Right atrium auricular region (tissue), 2 donors: ENCODE results near the gene SMPD3. TPM values are rescaled to one million over a fixed set of nuclear protein-coding genes. Genes with fewer than 3 reads are reported as not detected.

Experiments
- DNase-seq: peaks from one replicate; pipeline ENCODE4 v3.0.0-alpha.2; 2019; ENCODE audit warnings: low spot score
- H3K27ac ChIP-seq, 2 donors: fragments of 200-600 bp; sonication (generic); 1 replicate in 1 of 2; 2 replicates in 1 of 2; pipeline ENCODE4 v1.5.1; 2016 to 2019
- H3K27me3 ChIP-seq, 2 donors: fragments of 200-600 bp; sonication (generic); one replicate each; pipeline versions ENCODE4 v1.5.1 to v1.6.0; 2017 to 2019
- H3K36me3 ChIP-seq: fragments of 200-600 bp; sonication (generic); one replicate; pipeline ENCODE4 v1.5.1; 2016
- H3K4me1 ChIP-seq, 2 donors: fragments of 200-600 bp; sonication (generic); one replicate each; pipeline versions ENCODE4 v1.5.1 to v1.6.0; 2017 to 2019
- H3K4me3 ChIP-seq, 2 donors: fragments of 200-600 bp; sonication (generic); 1 replicate in 1 of 2; 2 replicates in 1 of 2; pipeline ENCODE4 v1.5.1; 2017 to 2019; ENCODE audit warnings: mild to moderate bottlenecking in 1 of 2, moderate library complexity in 1 of 2
- H3K9me3 ChIP-seq, 2 donors: fragments of 200-600 bp; sonication (generic); one replicate each; pipeline ENCODE4 v1.5.1; 2019
- total RNA-seq, 2 donors: library from RNA; depleted of rRNA; stranded (reverse); fragments of >200 nt; gene quantifications; one replicate each; pipeline ENCODE4 v1.1.0, GENCODE V29; 2016
- TF ChIP-seq, protein P1 (sequence below), 2 donors: fragments of 200-600 bp; sonication (generic); IDR thresholded peaks; one replicate each; pipeline ENCODE4 v1.5.1; 2019; ENCODE audit warnings: antibody characterized with exemption in 2 of 2

The SMPD3 gene
- total RNA-seq, 2 donors from 2014 or later, result 3.0 to 4.4 TPM

- Histone ChIP-seq H3K4me1 (no peaks in the 10 kb centered on the region), H3K36me3 (no peaks in the 10 kb centered on the region), H3K27ac (no peak overlapping the region), H3K9me3 (no peaks in the 10 kb centered on the region), H3K27me3 (no peaks in the 10 kb centered on the region), H3K4me3 (no peak overlapping the region)
- no peak for DNase-seq
- TF ChIP-seq, protein P1, sequence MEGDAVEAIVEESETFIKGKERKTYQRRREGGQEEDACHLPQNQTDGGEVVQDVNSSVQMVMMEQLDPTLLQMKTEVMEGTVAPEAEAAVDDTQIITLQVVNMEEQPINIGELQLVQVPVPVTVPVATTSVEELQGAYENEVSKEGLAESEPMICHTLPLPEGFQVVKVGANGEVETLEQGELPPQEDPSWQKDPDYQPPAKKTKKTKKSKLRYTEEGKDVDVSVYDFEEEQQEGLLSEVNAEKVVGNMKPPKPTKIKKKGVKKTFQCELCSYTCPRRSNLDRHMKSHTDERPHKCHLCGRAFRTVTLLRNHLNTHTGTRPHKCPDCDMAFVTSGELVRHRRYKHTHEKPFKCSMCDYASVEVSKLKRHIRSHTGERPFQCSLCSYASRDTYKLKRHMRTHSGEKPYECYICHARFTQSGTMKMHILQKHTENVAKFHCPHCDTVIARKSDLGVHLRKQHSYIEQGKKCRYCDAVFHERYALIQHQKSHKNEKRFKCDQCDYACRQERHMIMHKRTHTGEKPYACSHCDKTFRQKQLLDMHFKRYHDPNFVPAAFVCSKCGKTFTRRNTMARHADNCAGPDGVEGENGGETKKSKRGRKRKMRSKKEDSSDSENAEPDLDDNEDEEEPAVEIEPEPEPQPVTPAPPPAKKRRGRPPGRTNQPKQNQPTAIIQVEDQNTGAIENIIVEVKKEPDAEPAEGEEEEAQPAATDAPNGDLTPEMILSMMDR (IDR thresholded peaks at IDR 0.05), result no peak
These were observed 11.7 kb downstream of the SMPD3 start for GRCh38 chr16:68436581-68436980.

DNA sequence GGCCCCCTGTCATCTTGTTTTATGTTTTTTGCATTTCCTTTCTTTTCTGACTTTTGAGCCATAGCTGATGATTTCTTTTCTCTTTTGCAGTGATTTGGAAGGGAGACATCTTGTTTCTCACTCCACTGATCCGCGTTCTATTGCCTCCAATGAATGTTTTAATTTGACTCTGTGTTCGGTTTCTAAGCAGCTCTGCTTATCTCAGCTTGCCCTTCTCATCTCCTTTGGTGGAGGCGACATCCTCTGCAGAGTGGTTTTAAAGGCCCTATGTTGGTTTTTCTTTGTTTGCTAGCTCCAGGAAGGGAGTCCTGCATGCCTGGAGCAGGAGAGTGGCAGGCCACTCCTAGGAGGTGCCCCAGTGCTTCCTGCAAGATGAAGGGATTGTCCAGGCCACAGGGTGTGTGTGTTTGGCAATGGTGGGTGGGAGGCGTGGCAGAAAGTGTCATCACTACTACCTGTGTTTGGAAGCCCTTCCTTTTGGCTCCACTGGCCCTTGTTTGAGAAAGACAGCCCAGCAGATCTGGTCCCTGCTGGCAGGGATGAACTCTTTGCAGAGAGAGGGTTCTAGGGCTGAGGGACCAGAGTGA is 13.6 kb downstream of the SMPD3 start:
- H3K9me3 ChIP-seq, result no peaks in the 10 kb centered on the region
- TF ChIP-seq, protein P1 (IDR thresholded peaks at IDR 0.05), result no peak
- no peaks in the 10 kb centered on the region for H3K27me3 ChIP-seq
- H3K36me3 ChIP-seq, result no peaks in the 10 kb centered on the region
- H3K4me3 ChIP-seq, result no peak overlapping the region
- DNase-seq, result no peak
- no peaks in the 10 kb centered on the region for H3K4me1 ChIP-seq
- H3K27ac ChIP-seq, result no peak overlapping the region

GRCh38 chr16:68433316-68433715 is 15.0 kb downstream of the SMPD3 start:
- TF ChIP-seq, protein P1 (IDR thresholded peaks at IDR 0.05), result no peak
- Histone ChIP-seq H3K27me3 (no peaks in the 10 kb centered on the region), H3K4me3 (no peak overlapping the region), H3K36me3 (no peaks in the 10 kb centered on the region), H3K27ac (no peak overlapping the region), H3K9me3 (no peaks in the 10 kb centered on the region), H3K4me1 (no peaks in the 10 kb centered on the region)
- no peak for DNase-seq

DNA sequence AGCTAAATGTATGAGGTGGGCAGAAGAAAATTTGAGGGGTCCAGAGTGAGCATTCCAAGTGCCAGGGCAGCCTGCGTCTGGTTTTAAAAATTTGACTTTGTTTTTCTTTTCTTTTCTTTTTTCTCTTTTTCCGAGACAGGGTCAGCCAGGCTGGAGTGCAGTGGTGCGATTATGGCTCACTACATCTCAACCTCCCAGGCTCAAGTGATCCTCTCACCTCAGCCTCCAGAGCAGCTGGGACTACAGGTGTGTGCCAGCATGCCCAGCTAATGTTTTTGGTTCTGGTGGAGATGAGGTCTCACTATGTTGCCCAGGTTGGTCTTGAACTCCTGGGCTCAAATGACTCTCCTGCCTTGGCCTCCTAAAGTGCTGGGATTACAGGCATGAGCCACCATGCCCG is 15.6 kb downstream of the SMPD3 start:
- no peaks in the 10 kb centered on the region for H3K36me3 ChIP-seq
- H3K4me3 ChIP-seq, result no peak overlapping the region
- no peaks in the 10 kb centered on the region for H3K4me1 ChIP-seq
- no peaks in the 10 kb centered on the region for H3K9me3 ChIP-seq
- H3K27ac ChIP-seq, result no peak overlapping the region
- TF ChIP-seq, protein P1 (IDR thresholded peaks at IDR 0.05), result no peak
- H3K27me3 ChIP-seq, result no peaks in the 10 kb centered on the region
- DNase-seq, result no peak

DNA sequence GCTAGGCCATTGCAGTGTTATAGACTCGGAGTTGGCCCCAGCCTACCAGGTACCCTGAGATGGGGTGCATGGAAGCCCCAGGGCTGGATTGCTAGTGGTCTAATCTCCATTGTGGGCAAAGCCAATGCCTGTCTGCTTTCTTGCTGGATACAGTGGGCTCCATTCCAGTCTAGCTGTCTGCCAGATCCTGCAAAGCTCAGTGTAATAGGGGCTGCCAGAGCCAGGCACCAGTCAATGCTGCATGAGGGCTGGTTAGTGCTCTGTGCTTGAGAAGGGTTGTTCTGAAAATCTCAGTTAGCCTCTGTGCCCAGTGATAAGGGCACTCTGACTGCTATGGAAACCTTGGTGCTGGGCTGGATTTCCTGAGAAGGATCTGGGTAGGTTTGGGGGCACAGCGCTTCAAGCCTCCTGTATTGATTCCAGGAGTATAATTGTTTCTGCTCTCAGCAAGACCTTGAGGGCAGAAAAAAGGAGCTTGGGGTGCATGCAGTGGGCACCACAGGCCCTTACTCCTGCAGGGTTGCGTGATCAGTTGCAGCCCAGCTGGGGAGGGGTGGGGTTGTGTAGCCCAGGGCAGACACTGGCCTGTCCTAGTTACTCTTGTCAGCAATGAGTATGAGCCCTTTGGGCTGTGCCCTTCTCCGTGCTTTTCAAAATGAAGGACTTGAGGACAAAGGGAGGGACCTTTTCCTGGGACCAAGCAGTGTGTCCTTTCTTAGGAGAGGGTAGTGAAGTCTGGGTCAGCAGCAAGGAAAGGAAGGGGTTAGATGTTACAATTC is 19.0 kb downstream of the SMPD3 start:
- TF ChIP-seq, protein P1 (IDR thresholded peaks at IDR 0.05), result no peak
- no peaks in the 10 kb centered on the region for H3K4me1 ChIP-seq
- H3K4me3 ChIP-seq, result no peak overlapping the region
- DNase-seq, result no peak
- no peaks in the 10 kb centered on the region for H3K9me3 ChIP-seq
- no peaks in the 10 kb centered on the region for H3K27me3 ChIP-seq
- no peaks in the 10 kb centered on the region for H3K36me3 ChIP-seq
- H3K27ac ChIP-seq, result no peak overlapping the region
